ENCODE results near the gene TMEM238L. TPM values are rescaled to one million over a fixed set of nuclear protein-coding genes. Genes with fewer than 3 reads are reported as not detected.

Gene TMEM238L
- total RNA-seq, 1 experiment from 2014 or later: not detected

Other genes starting within 250 kb of the TMEM238L start
- 0.63 and 0.80 TPM in 2 replicates for gene MYH3, start 146.8 kb downstream of the TMEM238L start, total RNA-seq (2014; rRNA removed; shearing (Covaris generic))
- gene SCO1, start 106.6 kb downstream of the TMEM238L start, total RNA-seq (2014; rRNA removed; shearing (Covaris generic)): 45.6 and 45.7 TPM in 2 replicates
- 8.6 and 12.3 TPM in 2 replicates for gene ADPRM, start 106.5 kb downstream of the TMEM238L start, total RNA-seq (2014; rRNA removed; shearing (Covaris generic))
- gene TMEM220, start 74.1 kb downstream of the TMEM238L start, total RNA-seq (2014; rRNA removed; shearing (Covaris generic)): 0.17 TPM in 1 of 2 replicates, not detected in the other
- gene PIRT, start 34.0 kb upstream of the TMEM238L start, total RNA-seq (2014; rRNA removed; shearing (Covaris generic)): not detected in 2 replicates